Endothelial cell of umbilical vein (primary cell): ENCODE data around the gene LATS2. TPM values are rescaled to one million over a fixed set of nuclear protein-coding genes. Genes with fewer than 3 reads are reported as not detected.
A peak's percentile ranks its signal among the peaks of the same experiment; 100 is the strongest.

Source experiments
- BruUV-seq: library from RNA; stranded (reverse); fragments of 400-500 nt; replicated peaks from 2 replicates; lab custom pipeline; 2021; lab: Mats Ljungman, UMichigan
- CTCF ChIA-PET: fragments of 300-600, 350-600 bp; sonication (Branson Sonifier 250); formaldehyde crosslinking; loops from one replicate; lab custom pipeline; 2021; ENCODE audit warnings: antibody characterized with exemption, inconsistent platforms; lab: Charles Lee
- POLR2A ChIA-PET: fragments of 300-600, 350-600 bp; sonication (Branson Sonifier 250); formaldehyde crosslinking; loops from one replicate; lab custom pipeline; 2021; ENCODE audit warnings: antibody characterized with exemption, inconsistent platforms; lab: Charles Lee
- DNase-seq: peaks from one replicate; pipeline ENCODE4 v3.0.0-alpha.2; 2011; ENCODE audit warnings: low read depth, low spot score
- FAIRE-seq: peaks from 2 replicates; lab custom pipeline; 2011; peaks lifted over from hg19 to GRCh38; lab: Jason Lieb, UNC
- H2AFZ ChIP-seq: 2 replicates; pipeline ENCODE4 v1.6.0; 2012; ENCODE audit warnings: low read depth, low read length, control low read depth, inconsistent platforms
- H3K27ac ChIP-seq: 2 replicates; pipeline ENCODE4 v1.5.1; 2011; ENCODE audit warnings: low read depth, mild to moderate bottlenecking, control low read depth, low read length, moderate library complexity; ENCODE audit not compliant: insufficient read depth
- H3K27me3 ChIP-seq, 2 experiments: 2 replicates each; pipeline versions ENCODE4 v1.6.0 to v1.6.1; 2011; ENCODE audit warnings: low read length in 2 of 2, mixed read lengths in 1 of 2; ENCODE audit not compliant: control insufficient read depth in 2 of 2, insufficient read depth in 2 of 2
- H3K36me3 ChIP-seq, 2 experiments: 2 replicates in 1 of 2; 3 replicates in 1 of 2; pipeline ENCODE4 v1.5.1; 2011; ENCODE audit warnings: low read length in 2 of 2, mild to moderate bottlenecking in 1 of 2, moderate library complexity in 1 of 2; ENCODE audit not compliant: control insufficient read depth in 2 of 2, insufficient read depth in 2 of 2; ENCODE audit errors: extremely low read depth in 1 of 2
- H3K4me1 ChIP-seq: 3 replicates; pipeline ENCODE4 v1.5.1; 2011; ENCODE audit warnings: mild to moderate bottlenecking, low read length; ENCODE audit not compliant: control insufficient read depth, insufficient read depth; ENCODE audit errors: extremely low read depth
- H3K4me2 ChIP-seq: 2 replicates; pipeline ENCODE4 v1.6.1; 2011; ENCODE audit warnings: low read length, control low read depth, mixed read lengths; ENCODE audit not compliant: insufficient read depth
- H3K4me3 ChIP-seq, 3 experiments: fragments of 200-600 bp in 1 of 3; sonication (generic), shearing (Covaris generic) in 1 of 3; replicated peaks in 1 of 3; 2 replicates each; pipeline ENCODE4 v1.5.1; 2011 to 2016; ENCODE audit warnings: control low read depth in 3 of 3, low read length in 3 of 3, mild to moderate bottlenecking in 2 of 3, inconsistent platforms in 1 of 3, low read depth in 1 of 3, moderate library complexity in 1 of 3; ENCODE audit not compliant: insufficient read depth in 1 of 3
- H3K79me2 ChIP-seq: 2 replicates; pipeline ENCODE4 v1.6.0; 2012; ENCODE audit warnings: low read length, inconsistent platforms; ENCODE audit not compliant: control insufficient read depth, insufficient read depth
- H3K9ac ChIP-seq: replicated peaks from 2 replicates; pipeline ENCODE3; 2011; ENCODE audit warnings: low read length, control low read depth; ENCODE audit not compliant: insufficient read depth; ENCODE audit errors: extremely low read depth
- H3K9me1 ChIP-seq: replicated peaks from 3 replicates; pipeline ENCODE4 v1.6.0; 2011; ENCODE audit warnings: mild to moderate bottlenecking, low read length; ENCODE audit not compliant: control insufficient read depth, insufficient read depth; ENCODE audit errors: extremely low read depth
- H3K9me3 ChIP-seq: replicated peaks from 2 replicates; pipeline ENCODE4 v1.5.1; 2012; ENCODE audit warnings: low read length, inconsistent platforms; ENCODE audit not compliant: control insufficient read depth, insufficient read depth
- H4K20me1 ChIP-seq: replicated peaks from 2 replicates; pipeline ENCODE3; 2011; ENCODE audit warnings: mild to moderate bottlenecking, low read length; ENCODE audit not compliant: control insufficient read depth, insufficient read depth; ENCODE audit errors: extremely low read depth
- CTCF ChIP-seq, 2 donors: IDR thresholded peaks; 1 replicate in 1 of 2; 2 replicates in 1 of 2; pipeline ENCODE4 v1.5.1; 2011; ENCODE audit warnings: low read length in 2 of 2, mild to moderate bottlenecking in 2 of 2, moderate library complexity in 2 of 2, control low read depth in 1 of 2, inconsistent platforms in 1 of 2, low read depth in 1 of 2; ENCODE audit not compliant: insufficient read depth in 1 of 2; ENCODE audit errors: extremely low read depth in 1 of 2
- EZH2 ChIP-seq: IDR thresholded peaks from 2 replicates; pipeline ENCODE4 v1.6.1; 2012; ENCODE audit warnings: borderline replicate concordance, low read depth, mild to moderate bottlenecking, moderate library complexity, low read length, inconsistent platforms; ENCODE audit not compliant: severe bottlenecking
- FOS ChIP-seq: IDR thresholded peaks from 2 replicates; pipeline ENCODE4 v1.6.1; 2011; ENCODE audit warnings: mild to moderate bottlenecking, low read length, moderate library complexity, borderline replicate concordance; ENCODE audit not compliant: insufficient read depth
- GATA2 ChIP-seq: IDR thresholded peaks from 2 replicates; pipeline ENCODE4 v1.7.0; 2011; ENCODE audit warnings: low read depth, mild to moderate bottlenecking, moderate library complexity, mixed read lengths, low read length; ENCODE audit not compliant: insufficient read length, insufficient read depth
- JUN ChIP-seq: IDR thresholded peaks from 2 replicates; pipeline ENCODE4 v1.6.1; 2011; ENCODE audit warnings: borderline replicate concordance, low read depth; ENCODE audit not compliant: insufficient read length, insufficient read depth
- MAX ChIP-seq: IDR thresholded peaks from 2 replicates; pipeline ENCODE4 v1.6.1; 2011; ENCODE audit not compliant: insufficient read depth, insufficient read length
- MYC ChIP-seq: IDR thresholded peaks from one replicate; pipeline ENCODE4 v1.6.1; 2011; ENCODE audit warnings: mild to moderate bottlenecking, low read depth, low read length
- POLR2A ChIP-seq: IDR thresholded peaks from 2 replicates; pipeline ENCODE4 v1.6.1; 2012; ENCODE audit warnings: low read depth, mild to moderate bottlenecking, control low read depth, low read length
- dilution Hi-C: fragments of 300-500 bp; cut with MboI; formaldehyde crosslinking; loops from one replicate; pipeline ENCODE4 v1.15.0; 2019; ENCODE audit warnings: low sequenced_read_pairs; ENCODE audit not compliant: extremely low pct_ligation_motif_present
- intact Hi-C: fragments of 100-400 bp; cut with micrococcal nuclease; formaldehyde crosslinking; loops from one replicate; pipeline ENCODE4 v1.10.0; 2022
- polyA plus RNA-seq, 4 experiments: library from polyadenylated mRNA; depleted of rRNA in 3 of 4; stranded (reverse) in 3 of 4; unstranded in 1 of 4; fragments of >200 nt; gene quantifications; 2 replicates each; pipeline versions ENCODE4 v1.2.1 to v1.2.3, GENCODE V29; 2011 to 2012; ENCODE audit warnings: missing spikeins in 1 of 4
- total RNA-seq: library from RNA; stranded (reverse); gene quantifications from 2 replicates; pipeline ENCODE4 v1.2.3, GENCODE V29; 2021

The LATS2 gene
- total and polyA plus RNA-seq, 2 donors (not counting 3 experiments of a cell fraction or from before 2014, with no cell fraction given) = 33.5 to 67.6 TPM

DNA sequence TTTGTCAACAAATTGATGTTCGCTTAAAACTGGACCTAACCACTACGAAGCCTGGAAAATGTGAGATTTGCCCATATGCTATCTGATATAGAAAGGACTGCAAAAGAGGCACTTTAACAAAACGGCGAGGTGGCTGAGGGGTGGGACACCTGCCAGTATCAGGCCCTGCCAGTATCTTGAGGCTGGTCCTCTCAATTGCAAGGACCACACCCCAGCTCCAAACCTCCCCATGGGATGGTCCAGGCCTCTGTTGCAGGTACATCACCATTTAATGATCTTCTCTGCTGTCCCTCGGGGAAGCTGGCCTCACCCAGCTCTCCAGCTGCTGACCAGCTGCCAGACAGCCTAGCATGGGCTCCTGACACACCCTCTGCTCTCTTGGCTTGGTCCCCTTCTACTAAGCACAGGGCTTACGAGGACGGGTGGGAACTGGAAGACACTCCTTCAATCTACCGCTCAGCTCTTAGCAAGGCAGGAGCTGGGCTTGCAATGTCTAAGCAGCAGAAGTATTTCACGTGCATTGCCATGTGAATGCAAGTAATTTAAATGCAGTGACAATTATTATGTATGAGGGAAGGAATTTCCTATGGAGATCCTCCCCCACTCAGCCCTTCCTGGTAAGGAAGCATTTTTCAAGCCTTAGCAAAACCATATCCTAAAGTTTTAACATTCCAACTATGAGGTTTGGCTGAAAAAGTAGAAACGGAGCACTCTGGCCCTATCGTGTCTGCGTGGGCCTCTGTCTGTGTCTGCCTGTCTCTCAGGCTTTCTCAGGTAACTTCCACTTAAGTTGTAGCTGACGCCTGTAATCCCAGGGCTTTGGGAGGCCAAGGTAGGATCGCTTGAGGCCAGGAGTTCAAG lies 63.9 kb downstream of the LATS2 start:
- Histone ChIP-seq H3K36me3 (peaks cover 5 to 8% of the 10 kb centered on the region in 2 experiments), H3K27ac (peak overlapping the region; percentile 46), H3K4me1 (peaks cover 16% of the 10 kb centered on the region), H3K9me3 (no peaks in the 10 kb centered on the region), H3K9me1 (no peaks in the 10 kb centered on the region), H3K9ac (peak overlapping the region; percentile 37), H3K4me2 (no peak overlapping the region), H3K79me2 (peaks cover 95% of the 10 kb centered on the region), H4K20me1 (peaks cover 5% of the 10 kb centered on the region), H3K27me3 (no peaks in the 10 kb centered on the region), H3K4me3 (no peak overlapping the region), H2AFZ (no peak overlapping the region)
- BruUV-seq = TSS peak; percentile 17
- FAIRE-seq (peak; percentile 68), DNase-seq (peak; percentile 65)
- TF ChIP-seq JUN (peak; percentile 52), FOS (no peak), MAX (no peak), CTCF (IDR thresholded peaks at IDR 0.05; ENCODE audit: extremely low read depth in 1 of 2, insufficient read depth in 1 of 2, low read depth in 1 of 2, low read length in 2 of 2) (no peak), EZH2 (no peak), POLR2A (no peak), GATA2 (no peak), MYC (no peak)
- ChIA-PET POLR2A (no interaction called here), CTCF (interaction anchor here (0.6 to 1.2 kb wide), 4 partner anchors 19 to 492 kb away, joined by 3 to 4 read pairs (median 3); no protein-coding TSS in a partner anchor)
- intact Hi-C loops (loop anchor here (1.0 to 5.0 kb wide), 3 partner anchors 20 to 80 kb away; partner anchors contain the start of gene LATS2), dilution Hi-C loops (no loop called here)
